Measurements from ENCODE around the gene KRT7.

KRT7 gene

DNA sequence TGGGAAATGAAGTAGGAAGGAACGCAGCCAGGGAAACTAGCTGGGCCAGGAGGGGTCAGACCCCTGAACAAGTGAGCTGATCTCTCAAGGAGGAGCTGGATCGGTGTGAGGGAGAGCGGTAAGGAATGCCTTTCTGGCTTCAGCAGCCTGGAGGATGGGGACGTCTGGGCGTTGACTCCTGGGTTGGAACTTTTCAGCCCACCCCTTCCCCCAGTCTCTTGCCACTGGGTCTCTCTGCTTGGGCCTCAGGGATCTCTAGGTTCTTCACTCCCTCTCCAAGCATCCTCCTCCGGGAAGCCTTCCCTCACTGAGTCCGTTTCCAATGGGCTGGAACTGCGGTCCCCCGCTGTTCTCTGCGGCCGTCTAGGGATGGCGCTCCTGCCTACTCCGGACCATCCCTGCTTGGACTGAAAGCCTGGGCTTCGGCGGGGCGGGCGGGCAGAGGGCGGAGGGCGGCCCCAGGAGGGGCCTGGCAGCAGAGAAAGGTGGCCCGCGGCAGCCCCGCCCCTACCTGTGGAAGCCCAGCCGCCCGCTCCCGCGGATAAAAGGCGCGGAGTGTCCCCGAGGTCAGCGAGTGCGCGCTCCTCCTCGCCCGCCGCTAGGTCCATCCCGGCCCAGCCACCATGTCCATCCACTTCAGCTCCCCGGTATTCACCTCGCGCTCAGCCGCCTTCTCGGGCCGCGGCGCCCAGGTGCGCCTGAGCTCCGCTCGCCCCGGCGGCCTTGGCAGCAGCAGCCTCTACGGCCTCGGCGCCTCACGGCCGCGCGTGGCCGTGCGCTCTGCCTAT is at the start of gene KRT7:
TSS of gene KRT7 (plus strand) at position 570 of the 788 bp plus-strand sequence. CDS start at position 624, 54 bp downstream.
- DNase-seq: no peak

DNA sequence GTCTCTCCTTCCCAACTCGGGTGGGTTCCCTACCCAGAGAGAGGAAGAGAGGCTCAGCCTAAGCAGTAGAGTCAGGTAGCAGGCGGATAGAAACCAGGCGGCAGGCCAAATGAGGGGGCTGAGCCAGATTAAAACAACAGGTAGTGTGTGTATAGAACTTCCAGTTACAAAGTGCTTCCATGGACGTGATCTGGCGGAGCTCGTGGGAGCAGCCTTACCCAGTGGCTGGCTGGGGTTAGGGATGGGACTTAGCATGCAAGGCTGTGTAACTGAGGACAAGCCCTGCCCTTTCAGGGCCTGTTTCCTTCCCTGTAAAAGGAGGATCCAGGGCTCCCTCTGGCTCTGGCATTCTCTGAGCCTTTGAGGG is 49.5 kb upstream of the KRT7 start:
- DNase-seq: no peak

- no peak for DNase-seq
These were observed 49.1 kb upstream of the KRT7 start for GRCh38 chr12:52183971-52184370.

GRCh38 chr12:52184813-52185212 is 48.2 kb upstream of the KRT7 start:
- no peak for DNase-seq

- DNase-seq: no peak
These were observed 47.6 kb upstream of the KRT7 start for GRCh38 chr12:52185400-52185967.

DNA sequence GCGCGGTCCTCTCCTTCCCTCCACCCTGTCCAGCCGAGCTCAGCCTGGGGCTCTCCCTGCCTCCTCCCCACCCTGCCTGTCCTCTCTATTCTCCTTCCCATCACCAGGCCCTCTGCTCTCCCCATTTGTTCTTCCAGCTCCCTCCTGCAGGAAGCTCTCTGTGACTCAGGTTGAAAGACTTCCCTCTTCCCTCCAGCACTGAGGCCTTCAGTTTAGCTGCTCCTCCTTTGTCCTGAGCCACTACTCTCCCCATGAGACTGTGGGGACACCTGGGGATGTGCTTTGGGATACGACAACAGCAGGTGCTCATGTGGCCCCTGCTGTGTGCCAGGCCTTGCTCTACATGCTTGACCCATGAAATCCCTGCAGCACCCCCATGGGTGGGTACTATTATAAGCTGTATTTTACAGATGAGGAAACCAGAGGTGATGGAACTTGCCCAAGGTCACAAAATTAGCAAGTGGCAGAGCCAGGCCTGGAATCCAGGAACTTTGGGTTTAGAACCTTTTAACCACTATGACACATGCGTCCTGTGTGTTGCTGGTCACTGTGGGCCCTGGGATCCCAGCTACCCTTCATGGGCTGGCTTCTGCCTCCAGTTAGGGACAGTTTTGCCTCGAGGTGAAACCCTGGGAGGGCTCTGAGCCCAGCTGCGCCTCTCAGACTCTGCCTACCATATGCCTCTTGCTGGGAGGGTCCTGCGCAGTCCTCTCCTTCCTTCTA is 46.8 kb upstream of the KRT7 start:
- DNase-seq: no peak

GRCh38 chr12:52187206-52187605 is 45.8 kb upstream of the KRT7 start:
- no peak for DNase-seq

- no peak for DNase-seq
These were observed 45.4 kb upstream of the KRT7 start for GRCh38 chr12:52187640-52188039.

DNA sequence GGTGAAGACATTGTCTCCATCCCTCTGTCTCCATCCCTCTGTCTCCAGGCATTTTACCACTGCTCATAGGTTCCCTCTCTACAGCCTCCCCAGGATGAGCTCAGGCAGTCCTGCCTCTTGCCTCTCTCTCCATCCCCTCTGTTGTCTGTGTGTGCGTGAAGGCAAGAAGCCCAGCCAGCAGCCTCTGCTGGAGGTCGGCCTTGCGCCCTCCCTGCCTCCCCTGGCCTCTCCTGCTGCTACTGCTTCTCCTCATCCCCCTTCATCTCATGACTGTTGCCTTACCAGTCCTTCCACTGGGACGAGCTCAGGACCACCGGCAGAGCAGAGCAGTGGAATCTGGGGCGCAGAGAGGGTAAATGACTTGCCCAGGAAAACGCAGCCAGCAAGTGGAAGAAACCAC is 44.4 kb upstream of the KRT7 start:
- DNase-seq: no peak

DNA sequence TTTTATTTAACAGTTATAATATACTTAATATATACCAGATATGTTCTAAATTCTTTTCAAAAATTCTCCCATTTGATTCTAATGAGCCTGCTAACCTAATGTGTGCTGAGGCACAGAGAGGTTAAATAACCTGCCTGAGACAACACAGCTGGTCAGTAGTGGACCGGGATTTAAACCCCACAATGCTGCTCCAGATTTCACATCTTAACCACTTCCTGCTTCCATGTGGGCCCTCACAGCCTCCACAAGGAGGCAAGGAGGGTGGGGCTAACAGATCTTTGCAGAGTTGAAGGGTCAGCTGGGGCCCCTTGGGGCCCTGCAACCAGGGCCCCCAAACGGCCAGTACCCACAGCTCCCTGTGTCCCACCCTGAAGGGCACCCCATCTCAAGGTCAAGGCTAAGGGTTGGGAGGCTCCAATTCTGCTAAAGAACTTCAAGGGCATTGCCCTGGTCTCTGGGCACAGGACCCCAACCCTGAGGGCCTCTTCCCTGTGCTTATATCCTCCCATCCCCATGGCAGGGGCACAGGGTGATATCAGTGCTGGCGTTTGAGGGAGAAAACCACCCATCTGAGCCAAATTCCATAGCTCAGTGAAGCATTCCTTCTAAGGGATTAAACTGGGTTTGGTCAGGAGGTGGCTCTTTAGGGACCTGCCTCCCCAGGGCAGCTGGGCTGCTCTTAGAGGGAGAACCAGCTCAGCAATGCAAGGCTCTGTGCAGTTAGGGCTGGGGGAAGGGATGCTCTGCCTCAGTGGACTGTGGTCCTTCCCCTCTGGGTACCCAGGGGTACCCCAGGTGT is 43.5 kb upstream of the KRT7 start:
- no peak for DNase-seq

DNA sequence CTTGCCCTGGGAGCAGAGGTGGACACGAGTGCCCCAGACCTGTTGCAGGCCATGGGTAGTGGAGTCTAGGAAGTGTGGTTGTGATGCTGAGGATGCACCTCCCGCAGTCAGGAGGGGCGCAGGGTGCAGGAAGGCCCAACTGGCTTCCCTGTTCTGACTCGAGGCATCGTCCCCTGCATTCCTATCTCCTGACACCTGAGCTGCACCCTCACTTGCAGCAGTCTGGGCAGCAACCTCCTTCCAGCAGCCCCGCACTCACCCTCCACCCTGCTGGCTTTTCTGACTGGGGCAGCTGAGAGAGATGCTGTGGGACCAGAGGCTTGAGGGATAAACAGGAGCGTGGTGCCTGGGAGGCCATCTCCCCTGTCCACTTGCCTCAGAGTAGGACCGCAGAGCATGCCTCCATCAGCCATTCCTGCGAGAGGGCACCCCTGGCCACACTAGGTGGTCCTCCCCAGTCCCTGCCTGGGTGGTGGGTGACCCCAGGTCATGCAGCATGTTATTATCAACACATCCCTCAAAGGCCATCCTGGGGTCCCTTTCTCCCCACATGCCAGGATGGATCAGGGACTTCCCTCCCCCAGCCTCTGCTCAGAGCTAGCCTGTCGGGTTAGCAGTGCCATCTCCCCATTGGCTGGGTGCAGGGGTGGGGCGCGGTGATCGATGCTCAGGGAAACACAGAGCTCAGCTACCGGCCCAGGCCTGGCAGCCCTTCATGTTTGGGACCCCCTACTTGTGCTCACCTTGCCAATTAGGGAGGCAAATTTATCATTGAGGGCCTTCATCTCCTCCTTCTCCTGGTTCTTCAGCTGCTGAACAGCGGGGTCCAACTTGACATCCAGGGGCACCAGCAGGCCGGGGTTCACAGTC is 41.9 kb upstream of the KRT7 start:
- no peak for DNase-seq

DNA sequence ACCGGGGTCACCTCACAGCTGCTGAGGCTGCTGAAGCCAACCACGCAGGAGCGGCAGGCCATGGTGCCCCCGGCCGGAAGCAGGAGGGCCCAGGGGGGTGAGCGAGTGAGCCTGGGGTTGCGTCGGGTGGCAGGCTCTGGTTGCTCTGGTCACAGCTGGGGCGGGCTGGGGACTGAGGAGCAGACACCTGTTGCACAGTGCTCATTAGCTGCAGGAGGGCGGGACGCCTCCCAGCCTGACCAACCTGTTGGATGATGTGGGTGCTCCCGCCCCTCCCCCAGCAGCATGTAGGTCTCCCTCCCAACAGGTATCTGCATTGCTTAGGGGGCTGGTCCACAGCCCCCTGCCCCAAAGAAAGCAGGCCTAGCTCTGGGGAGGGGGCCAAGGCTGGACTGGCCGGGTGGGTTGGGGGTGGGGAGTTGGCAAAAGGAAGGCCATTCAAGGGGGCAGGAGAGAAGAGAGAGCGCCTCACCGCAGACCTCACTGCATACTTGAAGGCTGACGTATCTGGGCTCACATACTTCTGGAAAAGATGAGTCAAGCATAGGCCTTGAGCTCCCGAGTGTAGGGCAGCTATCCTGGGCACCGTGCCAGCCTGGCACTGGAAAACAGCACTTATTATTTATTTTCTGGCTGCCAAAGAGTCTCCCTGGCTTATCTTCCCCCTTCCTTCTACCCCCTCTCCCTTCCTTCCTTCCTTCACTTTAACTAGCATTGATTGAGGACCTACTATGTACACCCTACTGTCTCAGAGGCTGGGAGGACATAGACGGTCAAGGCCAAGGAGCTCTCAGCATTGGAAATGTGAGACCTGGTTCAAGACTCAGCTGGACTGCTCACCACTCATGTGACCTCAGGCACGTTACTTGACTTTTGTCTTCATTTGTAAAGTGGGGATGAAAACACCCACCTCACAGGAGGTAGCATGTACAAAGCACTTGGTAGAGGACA is 40.9 kb upstream of the KRT7 start, which contains the start of gene KRT80:
TSS of gene KRT80 (minus strand) at position 174 of the 951 bp plus-strand sequence. CDS start at position 62, 112 bp downstream.
- DNase-seq: no peak

DNA sequence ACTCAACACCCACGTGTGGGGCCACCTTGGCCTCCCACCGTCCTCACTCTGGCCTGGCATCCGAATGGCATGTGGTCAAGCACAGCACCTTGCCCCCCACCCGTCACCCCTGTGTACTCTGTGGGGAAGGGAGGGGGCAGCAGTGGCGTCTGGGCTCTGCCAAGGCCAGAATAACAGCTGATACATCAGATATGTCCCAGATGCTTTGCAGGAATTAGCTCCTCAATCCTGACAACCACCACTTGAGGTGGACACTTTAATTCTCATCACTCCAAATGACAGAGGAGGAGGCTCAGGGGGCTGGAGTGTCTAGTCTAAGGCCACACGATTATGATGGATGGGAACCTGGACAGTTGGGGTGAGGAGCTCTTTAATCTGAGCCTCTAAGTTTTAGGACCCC is 39.5 kb upstream of the KRT7 start:
- no peak for DNase-seq

- DNase-seq: no peak
These were observed 39.1 kb upstream of the KRT7 start for GRCh38 chr12:52193991-52194390.

- DNase-seq: no peak
These were observed 37.8 kb upstream of the KRT7 start for GRCh38 chr12:52195065-52195730.

GRCh38 chr12:52197371-52198231 is 35.4 kb upstream of the KRT7 start:
- no peak for DNase-seq

DNA sequence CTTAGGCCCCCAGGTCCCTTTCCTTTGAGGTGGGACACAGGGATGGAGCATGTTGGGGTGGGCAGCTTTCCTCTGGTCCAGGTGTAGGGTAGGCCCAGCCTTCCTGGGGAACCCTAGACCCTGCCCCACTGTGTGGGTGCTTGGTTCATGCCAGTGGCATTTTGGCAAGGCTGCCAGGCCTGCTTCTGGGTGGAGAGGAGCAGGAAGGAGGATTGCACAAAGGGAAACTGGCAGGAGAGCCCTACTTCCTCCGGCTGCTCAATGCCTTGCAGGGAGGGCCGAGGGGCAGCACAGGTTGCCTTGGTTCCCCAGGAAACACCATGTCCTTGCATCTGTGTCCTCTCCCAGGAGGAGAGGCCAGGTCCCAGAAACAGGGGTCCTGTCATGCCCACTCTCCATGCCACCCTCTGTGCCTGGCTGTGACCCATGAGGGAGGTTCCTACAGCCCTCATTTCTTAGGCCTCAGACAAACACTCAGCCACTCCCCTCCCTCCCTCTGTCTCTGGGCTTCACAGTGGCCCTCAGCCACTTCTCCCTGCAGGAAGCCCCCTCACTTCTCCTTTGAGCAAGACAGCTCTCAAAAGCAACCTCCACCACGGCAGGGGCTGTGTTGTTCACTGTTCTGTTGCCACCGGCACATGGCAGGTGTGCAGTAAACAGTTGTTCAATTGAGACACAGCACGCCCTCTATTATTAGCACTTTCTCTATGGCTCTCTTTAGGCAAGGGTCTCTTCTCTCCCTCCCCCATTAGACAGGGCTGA is 34.4 kb upstream of the KRT7 start:
- no peak for DNase-seq

- no peak for DNase-seq
These were observed 33.6 kb upstream of the KRT7 start for GRCh38 chr12:52199294-52199919.

Measured in CD4-positive, alpha-beta T cell treated with Interleukin-21 for 1 hour (primary cell).